HepG2 (cell line): ENCODE results near the gene COA7. TPM values are rescaled to one million over a fixed set of nuclear protein-coding genes. Genes with fewer than 3 reads are reported as not detected.
A peak's percentile ranks its signal among the peaks of the same experiment; 100 is the strongest.

Experiments
- EEA1 ChIP-seq: sonication (generic); formaldehyde crosslinking; IDR thresholded peaks from 2 replicates; pipeline ENCODE4 v1.5.1; 2020; ENCODE audit warnings: mild to moderate bottlenecking, missing genetic modification reagents, borderline replicate concordance
- HOXA9 ChIP-seq: sonication (generic); formaldehyde crosslinking; IDR thresholded peaks from 2 replicates; pipeline ENCODE4 v1.8.1; 2022; ENCODE audit warnings: missing genetic modification reagents, mild to moderate bottlenecking, moderate library complexity, borderline replicate concordance
- KLF13 ChIP-seq: sonication (generic); formaldehyde crosslinking; IDR thresholded peaks from 2 replicates; pipeline ENCODE4 v1.4.0; 2020; ENCODE audit warnings: mild to moderate bottlenecking, missing genetic modification reagents
- MXD4 ChIP-seq: IDR thresholded peaks from 2 replicates; pipeline ENCODE4 v1.6.1; 2016; ENCODE audit warnings: mild to moderate bottlenecking, missing biosample characterization, missing genetic modification reagents
- NFKB2 ChIP-seq: sonication (generic); formaldehyde crosslinking; IDR thresholded peaks from 2 replicates; pipeline ENCODE4 v1.4.0; 2020; ENCODE audit warnings: missing genetic modification reagents, borderline replicate concordance
- PHF8 ChIP-seq: sonication (generic); formaldehyde crosslinking; IDR thresholded peaks from 2 replicates; pipeline ENCODE4 v1.5.0; 2020; ENCODE audit warnings: missing genetic modification reagents
- POLR2G ChIP-seq: fragments of 200-400 bp; formaldehyde crosslinking; IDR thresholded peaks from 2 replicates; pipeline ENCODE4 v1.6.1; 2018; ENCODE audit warnings: mild to moderate bottlenecking, low read depth, low read length, moderate library complexity
- SKI ChIP-seq: fragments of 450-650 bp; IDR thresholded peaks from one replicate; pipeline ENCODE4 v1.6.1; 2018; ENCODE audit warnings: mild to moderate bottlenecking; ENCODE audit not compliant: partially characterized antibody
- STAT6 ChIP-seq: sonication (generic); formaldehyde crosslinking; IDR thresholded peaks from 2 replicates; pipeline ENCODE4 v1.4.0; 2020; ENCODE audit warnings: missing genetic modification reagents, mild to moderate bottlenecking, borderline replicate concordance
- TEAD3 ChIP-seq: optimal IDR thresholded peaks from 2 replicates; pipeline ENCODE3; 2016; ENCODE audit warnings: borderline replicate concordance
- YEATS4 ChIP-seq: sonication (generic); formaldehyde crosslinking; IDR thresholded peaks from 2 replicates; pipeline ENCODE4 v1.4.0; 2020; ENCODE audit warnings: missing genetic modification reagents, borderline replicate concordance
- ZNF329 ChIP-seq: sonication (generic); formaldehyde crosslinking; IDR thresholded peaks from 2 replicates; pipeline ENCODE4 v1.9.0; 2021; ENCODE audit warnings: low read depth, mild to moderate bottlenecking, missing genetic modification reagents
- ZNF407 ChIP-seq: sonication (generic); formaldehyde crosslinking; IDR thresholded peaks from one replicate; pipeline ENCODE4 v1.5.1; 2020; ENCODE audit warnings: mild to moderate bottlenecking, missing genetic modification reagents; ENCODE audit errors: not compliant biosample characterization
- ZNF605 ChIP-seq: sonication (generic); formaldehyde crosslinking; IDR thresholded peaks from 2 replicates; pipeline ENCODE4 v1.8.0; 2022; ENCODE audit warnings: mild to moderate bottlenecking, missing genetic modification reagents
- ZNF770 ChIP-seq: sonication (generic); formaldehyde crosslinking; IDR thresholded peaks from 2 replicates; pipeline ENCODE4 v1.5.0; 2020; ENCODE audit warnings: mild to moderate bottlenecking, missing genetic modification reagents
- ZNF792 ChIP-seq: IDR thresholded peaks from 2 replicates; pipeline ENCODE4 v1.6.1; 2016
- polyA plus RNA-seq, 8 experiments: library from polyadenylated mRNA; depleted of rRNA in 3 of 8; stranded (reverse) in 7 of 8; unstranded in 1 of 8; fragments of >200 nt; fragmentation: Illumina TruSeq in 4 of 8; extraction: Trizol in 4 of 8; gene quantifications; 2 replicates each; pipeline versions ENCODE4 v1.2.1 to v1.2.3, GENCODE V29; 2011 to 2016; ENCODE audit warnings: low read depth in 4 of 8, missing spikeins in 1 of 8, mixed read lengths in 1 of 8; ENCODE audit not compliant: insufficient read depth in 1 of 8
- total RNA-seq, 5 experiments: library from RNA; depleted of rRNA; stranded (reverse); fragments of >200 nt; fragmentation: Illumina TruSeq; extraction: Trizol; gene quantifications; 2 replicates each; pipeline ENCODE4 v1.2.3, GENCODE V29; 2016; ENCODE audit warnings: low read depth in 1 of 5

COA7 gene
- total and polyA plus RNA-seq, 2 of the 13 experiments (the other 11 are each of a cell fraction or from before 2014, with no cell fraction given), result 12.3 to 30.4 TPM

DNA sequence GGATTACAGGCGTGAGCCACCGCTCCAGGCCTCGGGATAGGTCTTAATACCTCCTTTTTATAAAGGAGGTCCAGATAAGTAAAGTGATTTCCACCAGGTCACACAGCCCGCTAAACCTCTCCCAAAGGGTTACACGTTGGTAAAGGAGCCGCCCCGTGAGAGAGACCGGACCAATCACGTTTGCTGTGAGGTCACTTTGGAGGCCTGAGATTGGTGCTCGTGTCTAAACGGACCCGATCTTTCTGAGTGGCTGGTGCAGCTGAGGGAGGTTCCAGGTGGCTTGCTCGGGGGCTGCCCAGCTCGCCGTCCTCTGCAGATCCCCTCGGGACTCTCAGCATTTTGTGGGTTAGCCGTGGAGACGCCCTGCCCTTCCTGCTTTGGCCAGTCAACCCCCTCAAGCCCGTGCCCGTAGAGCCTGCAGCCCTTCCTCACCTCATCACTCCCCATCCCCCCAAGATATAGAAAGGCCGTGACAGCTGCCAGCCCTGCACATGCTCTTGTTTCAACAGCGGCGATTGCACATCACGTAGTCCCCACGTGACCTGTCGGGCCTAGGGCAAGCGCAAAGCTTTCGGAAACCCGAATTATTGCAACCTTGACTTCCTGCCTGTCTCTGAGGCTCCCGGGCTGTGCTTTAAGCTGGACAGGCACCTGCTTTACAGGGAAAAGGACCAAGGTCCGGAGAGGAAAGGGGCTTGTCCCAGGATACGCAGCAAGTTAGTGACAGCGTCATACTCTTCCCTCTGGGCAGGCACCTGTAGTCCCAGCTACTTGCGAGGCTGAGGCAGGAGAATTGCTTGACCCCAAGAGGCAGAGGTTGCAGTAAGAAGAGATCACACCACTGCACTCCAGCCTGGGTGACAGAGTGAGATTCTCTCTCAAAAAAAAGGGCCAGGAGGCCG is 5.0 kb upstream of the COA7 start (continued):
- TF ChIP-seq ZNF792, result peak; percentile 72; the same call in 1 of the 2 replicates
- peak; percentile 84 for TF ChIP-seq ZNF770 (CRISPR knock-in tag)
- TF ChIP-seq ZNF329 (CRISPR knock-in tag), result peak; percentile 46; the same call in 1 of the 2 replicates
- peak; percentile 91 for TF ChIP-seq ZNF407
- TF ChIP-seq SKI, result no peak
- TF ChIP-seq MXD4, result peak; percentile 96
- TF ChIP-seq EEA1 (CRISPR knock-in tag), result peak; percentile 82; the same call in 1 of the 2 replicates
- TF ChIP-seq ZNF605, result peak; percentile 99
- peak; percentile 12 for TF ChIP-seq TEAD3 (CRISPR knock-in tag)
- peak; percentile 93 for TF ChIP-seq YEATS4 (CRISPR knock-in tag)
- TF ChIP-seq POLR2G, result peak; percentile 80
- TF ChIP-seq STAT6 (CRISPR knock-in tag), result peak; percentile 86
- peak; percentile 96; the same call in 1 of the 2 replicates for TF ChIP-seq NFKB2 (CRISPR knock-in tag)
- no peak for TF ChIP-seq HOXA9
- peak; percentile 78 for TF ChIP-seq PHF8 (CRISPR knock-in tag)
- no peak for TF ChIP-seq KLF13 (CRISPR knock-in tag)
